ENCODE data around the gene GPR158. TPM values are rescaled to one million over a fixed set of nuclear protein-coding genes. Genes with fewer than 3 reads are reported as not detected.

The GPR158 gene
- total RNA-seq, 1 donor from 2014 or later: 0.10 TPM

GRCh38 chr10:25261558-25261957, 86.8 kb downstream of the GPR158 start:
- Mint-ChIP-seq H3K9me3 (ENCODE audit: low read depth) (no peaks in the 10 kb centered on the region), H3K27me3 (no peaks in the 10 kb centered on the region), H3K27ac (no peak overlapping the region), H3K36me3 (ENCODE audit: insufficient read depth) (no peaks in the 10 kb centered on the region), H3K4me3 (ENCODE audit: low read depth) (no peak overlapping the region), H3K4me1 (ENCODE audit: low read depth) (peaks cover 14% of the 10 kb centered on the region)
- TF ChIP-seq CTCF (IDR thresholded peaks at IDR 0.05; ENCODE audit: unreplicated experiment): no peak
- DNase-seq (ENCODE audit: low spot score, unreplicated experiment): no peak

DNA sequence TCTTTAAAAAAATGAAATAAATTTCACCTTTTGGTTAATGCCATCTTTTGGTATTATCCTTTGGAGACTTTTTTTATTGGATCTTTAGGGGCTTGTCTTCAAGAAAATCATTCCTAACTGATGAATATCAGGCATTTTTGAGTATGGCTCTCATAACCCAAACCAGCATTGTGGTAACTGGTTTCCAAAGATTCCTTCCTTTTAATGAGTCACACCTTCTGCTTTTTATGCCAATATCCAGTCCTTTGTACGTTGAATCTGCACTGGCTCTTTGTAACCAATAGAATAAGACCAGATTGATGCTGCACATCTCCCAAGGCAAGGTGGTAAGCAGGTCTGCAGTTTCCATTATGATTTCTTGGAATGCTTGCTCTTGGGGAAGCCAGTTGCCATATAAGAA, 89.1 kb downstream of the GPR158 start:
- H3K36me3 Mint-ChIP-seq (ENCODE audit: insufficient read depth): no peaks in the 10 kb centered on the region
- H3K9me3 Mint-ChIP-seq (ENCODE audit: low read depth): peaks cover 3% of the 10 kb centered on the region
- DNase-seq (ENCODE audit: low spot score, unreplicated experiment): no peak
- H3K27ac Mint-ChIP-seq: no peak overlapping the region
- no peaks in the 10 kb centered on the region for H3K27me3 Mint-ChIP-seq
- peaks cover 14% of the 10 kb centered on the region for H3K4me1 Mint-ChIP-seq (ENCODE audit: low read depth)
- H3K4me3 Mint-ChIP-seq (ENCODE audit: low read depth): no peak overlapping the region
- TF ChIP-seq CTCF (IDR thresholded peaks at IDR 0.05; ENCODE audit: unreplicated experiment): no peak

GRCh38 chr10:25278180-25278579, 103.4 kb downstream of the GPR158 start:
- Mint-ChIP-seq H3K4me3 (ENCODE audit: low read depth) (no peak overlapping the region), H3K9me3 (ENCODE audit: low read depth) (peaks cover 21% of the 10 kb centered on the region), H3K27ac (no peak overlapping the region), H3K36me3 (ENCODE audit: insufficient read depth) (peaks cover 4% of the 10 kb centered on the region), H3K27me3 (no peaks in the 10 kb centered on the region), H3K4me1 (ENCODE audit: low read depth) (no peaks in the 10 kb centered on the region)
- no peak for DNase-seq (ENCODE audit: low spot score, unreplicated experiment)
- TF ChIP-seq CTCF (IDR thresholded peaks at IDR 0.05; ENCODE audit: unreplicated experiment): no peak

DNA sequence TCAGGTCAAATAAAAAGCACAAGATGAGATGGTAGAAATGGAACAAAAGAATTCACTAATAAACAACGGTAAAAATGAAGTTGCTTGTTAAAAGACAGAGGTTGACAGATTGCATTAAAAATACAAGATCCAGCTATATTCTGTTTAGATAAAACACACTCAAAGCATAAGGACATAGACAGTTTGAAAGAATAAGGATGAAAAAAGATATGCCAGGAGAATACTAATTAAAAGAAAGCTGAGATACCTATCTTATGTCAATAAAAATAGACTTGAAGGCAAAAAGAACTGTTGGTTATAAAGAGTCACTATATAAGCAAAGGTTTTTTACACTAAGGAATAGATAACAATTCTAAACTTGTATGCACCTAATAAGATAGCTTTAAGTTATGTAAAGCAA, 105.3 kb downstream of the GPR158 start:
- no peak for TF ChIP-seq CTCF (IDR thresholded peaks at IDR 0.05; ENCODE audit: unreplicated experiment)
- no peaks in the 10 kb centered on the region for H3K27me3 Mint-ChIP-seq
- H3K4me3 Mint-ChIP-seq (ENCODE audit: low read depth): no peak overlapping the region
- H3K27ac Mint-ChIP-seq: no peak overlapping the region
- DNase-seq (ENCODE audit: low spot score, unreplicated experiment): no peak
- H3K4me1 Mint-ChIP-seq (ENCODE audit: low read depth): no peaks in the 10 kb centered on the region
- peaks cover 25% of the 10 kb centered on the region for H3K9me3 Mint-ChIP-seq (ENCODE audit: low read depth)
- H3K36me3 Mint-ChIP-seq (ENCODE audit: insufficient read depth): peaks cover 4% of the 10 kb centered on the region

DNA sequence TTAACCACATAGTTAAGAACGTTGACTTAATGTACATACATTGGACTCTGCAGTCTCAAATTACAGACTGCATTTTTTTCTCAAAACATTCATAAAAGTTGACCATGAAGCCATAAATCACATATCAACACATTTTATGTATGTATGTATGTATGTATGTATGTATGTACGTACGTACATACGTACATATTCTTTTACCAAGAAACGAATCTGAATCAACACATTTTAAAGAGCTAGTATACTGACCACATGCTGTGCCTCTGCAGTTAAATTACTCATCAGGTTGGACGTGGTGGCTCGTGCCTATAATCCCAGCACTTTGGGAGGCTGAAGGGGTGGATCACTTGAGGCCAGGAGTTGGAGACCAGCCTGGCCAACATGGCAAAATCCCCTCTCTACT, 105.8 kb downstream of the GPR158 start:
- H3K27me3 Mint-ChIP-seq: no peaks in the 10 kb centered on the region
- TF ChIP-seq CTCF (IDR thresholded peaks at IDR 0.05; ENCODE audit: unreplicated experiment): no peak
- no peak for DNase-seq (ENCODE audit: low spot score, unreplicated experiment)
- H3K4me3 Mint-ChIP-seq (ENCODE audit: low read depth): no peak overlapping the region
- peaks cover 30% of the 10 kb centered on the region for H3K9me3 Mint-ChIP-seq (ENCODE audit: low read depth)
- no peak overlapping the region for H3K27ac Mint-ChIP-seq
- H3K4me1 Mint-ChIP-seq (ENCODE audit: low read depth): no peaks in the 10 kb centered on the region
- peaks cover 4% of the 10 kb centered on the region for H3K36me3 Mint-ChIP-seq (ENCODE audit: insufficient read depth)

Data from progenitor cell of endocrine pancreas (in vitro differentiated cells).